GM12878 (cell line): ENCODE measurements around the gene CAPZB.

Source experiments
- ASH2L ChIP-seq: fragments of 300-600, 200-600 bp; sonication (generic); IDR thresholded peaks from 2 replicates; pipeline ENCODE4 v1.6.1; 2017; ENCODE audit warnings: low read depth, mild to moderate bottlenecking, borderline replicate concordance
- CTCF ChIP-seq, 3 experiments: IDR thresholded peaks in 2 of 3; conservative IDR thresholded peaks in 1 of 3; 2 replicates each; pipeline ENCODE4 v1.5.1; 2011; ENCODE audit warnings: low read depth in 3 of 3, low read length in 3 of 3, mild to moderate bottlenecking in 3 of 3, control low read depth in 2 of 3, moderate library complexity in 2 of 3, inconsistent platforms in 1 of 3, mixed read lengths in 1 of 3; ENCODE audit not compliant: control insufficient read depth in 2 of 3, insufficient read depth in 1 of 3; ENCODE audit errors: extremely low read depth in 1 of 3
- FOXM1 ChIP-seq: IDR thresholded peaks from 2 replicates; pipeline ENCODE4 v1.6.1; 2012; ENCODE audit warnings: low read depth, mild to moderate bottlenecking, inconsistent platforms, low read length, moderate library complexity
- POLR2AphosphoS5 ChIP-seq: IDR thresholded peaks from 2 replicates; pipeline ENCODE4 v1.6.1; 2011; ENCODE audit warnings: mild to moderate bottlenecking, low read length, inconsistent platforms
- ZNF207 ChIP-seq: fragments of 450-650 bp; IDR thresholded peaks from 2 replicates; pipeline ENCODE4 v1.6.1; 2014; ENCODE audit warnings: antibody characterized with exemption, mild to moderate bottlenecking, borderline replicate concordance
- TF ChIP-seq, protein P1 (sequence below): IDR thresholded peaks from 2 replicates; pipeline ENCODE4 v1.6.1; 2011; ENCODE audit warnings: borderline replicate concordance, low read depth, mild to moderate bottlenecking, moderate library complexity, low read length; ENCODE audit not compliant: insufficient read depth, poor library complexity, severe bottlenecking
- TF ChIP-seq, protein P2 (sequence below): IDR thresholded peaks from 2 replicates; pipeline ENCODE4 v1.6.1; 2011; ENCODE audit warnings: low read depth, mild to moderate bottlenecking, low read length, moderate library complexity, borderline replicate concordance; ENCODE audit errors: extremely low read depth

GRCh38 chr1:19382222-19382621, 103.1 kb downstream of the CAPZB start:
- no peak for TF ChIP-seq ZNF207
- no peak for TF ChIP-seq FOXM1
- TF ChIP-seq, protein P1, sequence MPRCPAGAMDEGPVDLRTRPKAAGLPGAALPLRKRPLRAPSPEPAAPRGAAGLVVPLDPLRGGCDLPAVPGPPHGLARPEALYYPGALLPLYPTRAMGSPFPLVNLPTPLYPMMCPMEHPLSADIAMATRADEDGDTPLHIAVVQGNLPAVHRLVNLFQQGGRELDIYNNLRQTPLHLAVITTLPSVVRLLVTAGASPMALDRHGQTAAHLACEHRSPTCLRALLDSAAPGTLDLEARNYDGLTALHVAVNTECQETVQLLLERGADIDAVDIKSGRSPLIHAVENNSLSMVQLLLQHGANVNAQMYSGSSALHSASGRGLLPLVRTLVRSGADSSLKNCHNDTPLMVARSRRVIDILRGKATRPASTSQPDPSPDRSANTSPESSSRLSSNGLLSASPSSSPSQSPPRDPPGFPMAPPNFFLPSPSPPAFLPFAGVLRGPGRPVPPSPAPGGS: no peak
- no peak for TF ChIP-seq CTCF (IDR thresholded peaks at IDR 0.05 in 2 of 3, conservative IDR thresholded peaks at IDR 0.05 in 1 of 3; ENCODE audit: control insufficient read depth in 2 of 3, extremely low read depth in 1 of 3, insufficient read depth in 1 of 3, low read depth in 3 of 3, low read length in 3 of 3)
- no peak for TF ChIP-seq POLR2AphosphoS5
- TF ChIP-seq, protein P2, sequence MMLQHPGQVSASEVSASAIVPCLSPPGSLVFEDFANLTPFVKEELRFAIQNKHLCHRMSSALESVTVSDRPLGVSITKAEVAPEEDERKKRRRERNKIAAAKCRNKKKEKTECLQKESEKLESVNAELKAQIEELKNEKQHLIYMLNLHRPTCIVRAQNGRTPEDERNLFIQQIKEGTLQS: no peak
- no peak for TF ChIP-seq ASH2L
